ENCODE data around the gene HOXA5.

Gene HOXA5

GRCh38 chr7:27158436-27159265, 15.2 kb upstream of the HOXA5 start:
- peak; percentile 55 for DNase-seq

GRCh38 chr7:27157702-27158431, 14.4 kb upstream of the HOXA5 start:
- no peak for DNase-seq

- no peak for DNase-seq
Observed at GRCh38 chr7:27156916-27157701, 13.6 kb upstream of the HOXA5 start.

- DNase-seq = peak; percentile 49
Observed at GRCh38 chr7:27156508-27156898, 13.0 kb upstream of the HOXA5 start, which contains the start of gene HOXA7. TSS of gene HOXA7 (minus strand) at chr7:27156675. CDS start at chr7:27156545, 130 bp downstream.

GRCh38 chr7:27155816-27156507, 12.5 kb upstream of the HOXA5 start:
- no peak for DNase-seq

- DNase-seq = no peak
Observed at GRCh38 chr7:27154901-27155815, 11.7 kb upstream of the HOXA5 start.

- no peak for DNase-seq
Observed at GRCh38 chr7:27154369-27154768, 10.9 kb upstream of the HOXA5 start.

- DNase-seq = no peak
Observed at GRCh38 chr7:27153526-27153925, 10.0 kb upstream of the HOXA5 start.

GRCh38 chr7:27152816-27153442, 9.4 kb upstream of the HOXA5 start:
- no peak for DNase-seq

GRCh38 chr7:27151931-27152815, 8.7 kb upstream of the HOXA5 start, which contains the start of gene HOXA3:
TSS of gene HOXA3 (minus strand) at chr7:27152583. CDS start at chr7:27110640, 41,943 bp downstream.
- DNase-seq = no peak

- DNase-seq = no peak
Observed at GRCh38 chr7:27151341-27151930, 8.0 kb upstream of the HOXA5 start.

GRCh38 chr7:27150568-27151340, 7.3 kb upstream of the HOXA5 start:
- peak; percentile 91 for DNase-seq

- DNase-seq = no peak
Observed at GRCh38 chr7:27149842-27150567, 6.5 kb upstream of the HOXA5 start.

GRCh38 chr7:27148756-27149641, 5.5 kb upstream of the HOXA5 start:
- DNase-seq = no peak

GRCh38 chr7:27148031-27148755, 4.7 kb upstream of the HOXA5 start:
- DNase-seq = no peak

Measured in hematopoietic multipotent progenitor cell treated with erythropoietin and hydrocortisone succinate and interleukin-3 and kit ligand, for 6 days (in vitro differentiated cells).